Measurements from ENCODE around the gene SLC16A6. TPM values are rescaled to one million over a fixed set of nuclear protein-coding genes. Genes with fewer than 3 reads are reported as not detected.

Gene SLC16A6
- total and polyA plus RNA-seq, 2 experiments from 2014 or later: 0.15 TPM; not detected in 1

DNA sequence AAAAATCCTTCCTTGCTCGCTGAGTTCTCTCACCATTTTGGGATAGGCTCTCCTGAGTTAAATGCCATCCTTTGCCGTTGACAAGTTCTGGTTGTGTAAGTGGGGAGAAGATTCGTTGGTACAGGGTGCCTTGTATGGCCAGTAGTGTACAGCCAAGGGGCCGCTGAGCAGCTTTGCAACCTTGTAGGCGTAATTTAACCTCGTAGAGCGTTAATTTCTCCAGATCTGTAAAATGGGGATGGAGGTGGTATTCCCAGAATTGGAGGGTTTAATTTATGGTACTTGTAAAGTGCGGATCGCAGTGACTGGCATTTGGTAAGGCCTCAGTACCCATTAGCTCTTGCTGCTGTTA is 1.7 kb upstream of the SLC16A6 start:
- Histone ChIP-seq H3K4me1 (ENCODE audit: low read depth) (no peaks in the 10 kb centered on the region), H3K27ac (no peak overlapping the region), H3K27me3 (peaks cover 61% of the 10 kb centered on the region), H3K4me3 (peak overlapping the region; percentile 83), H3K9me3 (ENCODE audit: low read depth) (no peaks in the 10 kb centered on the region), H3K36me3 (no peaks in the 10 kb centered on the region)
- no peak for DNase-seq (ENCODE audit: low read depth in 1 of 2, low spot score in 1 of 2)
- TF ChIP-seq, protein P1, sequence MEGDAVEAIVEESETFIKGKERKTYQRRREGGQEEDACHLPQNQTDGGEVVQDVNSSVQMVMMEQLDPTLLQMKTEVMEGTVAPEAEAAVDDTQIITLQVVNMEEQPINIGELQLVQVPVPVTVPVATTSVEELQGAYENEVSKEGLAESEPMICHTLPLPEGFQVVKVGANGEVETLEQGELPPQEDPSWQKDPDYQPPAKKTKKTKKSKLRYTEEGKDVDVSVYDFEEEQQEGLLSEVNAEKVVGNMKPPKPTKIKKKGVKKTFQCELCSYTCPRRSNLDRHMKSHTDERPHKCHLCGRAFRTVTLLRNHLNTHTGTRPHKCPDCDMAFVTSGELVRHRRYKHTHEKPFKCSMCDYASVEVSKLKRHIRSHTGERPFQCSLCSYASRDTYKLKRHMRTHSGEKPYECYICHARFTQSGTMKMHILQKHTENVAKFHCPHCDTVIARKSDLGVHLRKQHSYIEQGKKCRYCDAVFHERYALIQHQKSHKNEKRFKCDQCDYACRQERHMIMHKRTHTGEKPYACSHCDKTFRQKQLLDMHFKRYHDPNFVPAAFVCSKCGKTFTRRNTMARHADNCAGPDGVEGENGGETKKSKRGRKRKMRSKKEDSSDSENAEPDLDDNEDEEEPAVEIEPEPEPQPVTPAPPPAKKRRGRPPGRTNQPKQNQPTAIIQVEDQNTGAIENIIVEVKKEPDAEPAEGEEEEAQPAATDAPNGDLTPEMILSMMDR (IDR thresholded peaks at IDR 0.05; ENCODE audit: low read depth, low read length): no peak

DNA sequence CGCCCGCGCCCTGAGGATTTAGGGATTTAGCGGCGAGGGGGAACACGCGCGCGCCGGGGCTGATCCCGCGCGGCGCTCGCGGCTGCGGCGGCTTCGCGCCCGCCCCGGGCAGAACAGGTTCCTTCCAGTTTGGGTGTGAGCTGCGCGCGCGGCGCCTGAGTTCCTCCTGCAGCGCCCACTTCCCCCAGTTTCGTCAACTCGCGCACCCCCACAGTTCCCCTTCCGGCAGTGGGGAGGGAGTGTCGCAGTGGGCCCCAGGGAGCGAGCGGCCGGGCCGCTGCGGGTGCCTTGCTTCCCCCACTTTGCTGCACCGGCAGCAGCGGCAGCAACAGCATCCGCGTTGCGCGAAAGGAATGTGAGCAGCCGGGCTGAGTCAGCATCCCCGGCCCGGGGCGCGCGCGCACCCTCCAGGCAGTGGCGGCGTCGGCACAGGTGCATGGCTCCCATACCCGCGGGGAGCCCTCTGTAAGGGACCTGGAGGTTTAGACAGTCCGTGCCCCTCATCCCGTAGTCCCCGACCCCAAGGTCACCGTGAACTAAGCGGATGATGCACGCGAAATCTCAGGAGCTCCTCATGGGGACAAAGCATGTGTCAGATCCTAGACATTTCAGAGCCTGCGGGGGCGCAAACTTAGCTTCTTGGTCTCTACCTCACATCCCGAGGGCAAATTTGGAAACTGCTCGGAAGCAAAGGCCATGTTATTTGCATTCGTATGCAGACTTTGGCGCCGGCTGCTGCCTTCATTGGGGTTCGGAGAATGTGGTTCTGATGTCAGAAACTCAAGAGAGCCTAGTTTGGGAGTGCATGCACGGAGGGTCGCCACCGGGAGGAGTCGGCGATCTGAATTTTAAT is 1.1 kb upstream of the SLC16A6 start:
- Histone ChIP-seq H3K36me3 (no peaks in the 10 kb centered on the region), H3K9me3 (ENCODE audit: low read depth) (no peaks in the 10 kb centered on the region), H3K27me3 (peaks cover 61% of the 10 kb centered on the region), H3K27ac (no peak overlapping the region), H3K4me1 (ENCODE audit: low read depth) (no peaks in the 10 kb centered on the region), H3K4me3 (peak overlapping the region; percentile 83)
- TF ChIP-seq, protein P1 (IDR thresholded peaks at IDR 0.05; ENCODE audit: low read depth, low read length): no peak
- peak; percentile 69 to 76 for DNase-seq (ENCODE audit: low read depth in 1 of 2, low spot score in 1 of 2)

DNA sequence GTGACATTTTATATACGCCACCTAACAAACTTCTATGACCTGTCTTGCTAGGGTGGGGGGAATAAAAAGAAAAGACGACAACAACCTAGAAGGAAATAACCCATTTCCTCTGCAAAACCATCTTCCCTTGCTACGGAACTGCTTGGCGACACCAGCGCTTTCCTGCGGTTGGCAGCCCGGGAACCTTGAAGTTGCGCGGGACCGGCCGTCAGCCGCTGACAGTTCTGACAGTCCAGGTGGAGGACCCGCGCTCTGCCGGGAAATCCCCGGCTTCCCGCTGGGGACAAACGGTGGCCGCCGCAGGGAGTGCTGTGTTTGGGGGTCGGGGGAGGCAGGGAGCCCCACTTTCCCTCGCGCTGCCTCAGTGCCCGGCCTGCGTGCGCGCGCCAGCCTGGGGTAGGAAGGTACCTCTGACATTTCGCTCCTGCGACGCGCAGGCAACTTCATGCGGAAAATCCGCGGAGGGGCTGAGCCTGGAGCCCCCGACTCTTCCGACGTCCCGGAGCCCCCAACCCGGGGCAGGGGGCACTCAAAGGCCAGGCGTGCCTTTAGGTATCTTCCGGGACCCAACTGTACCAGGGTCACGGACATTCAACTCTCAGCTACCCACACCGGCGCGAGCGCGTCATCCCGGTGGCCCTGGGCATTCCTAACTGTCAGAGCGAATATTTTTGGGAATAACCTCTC is 516 bp downstream of the SLC16A6 start:
- Histone ChIP-seq H3K27me3 (peaks cover 61% of the 10 kb centered on the region), H3K4me3 (peak overlapping the region; percentile 83), H3K4me1 (ENCODE audit: low read depth) (no peaks in the 10 kb centered on the region), H3K9me3 (ENCODE audit: low read depth) (no peaks in the 10 kb centered on the region), H3K36me3 (no peaks in the 10 kb centered on the region), H3K27ac (no peak overlapping the region)
- TF ChIP-seq, protein P1 (IDR thresholded peaks at IDR 0.05; ENCODE audit: low read depth, low read length): no peak
- DNase-seq (ENCODE audit: low read depth in 1 of 2, low spot score in 1 of 2): peak in 1 of 2 donors; percentile 38

DNA sequence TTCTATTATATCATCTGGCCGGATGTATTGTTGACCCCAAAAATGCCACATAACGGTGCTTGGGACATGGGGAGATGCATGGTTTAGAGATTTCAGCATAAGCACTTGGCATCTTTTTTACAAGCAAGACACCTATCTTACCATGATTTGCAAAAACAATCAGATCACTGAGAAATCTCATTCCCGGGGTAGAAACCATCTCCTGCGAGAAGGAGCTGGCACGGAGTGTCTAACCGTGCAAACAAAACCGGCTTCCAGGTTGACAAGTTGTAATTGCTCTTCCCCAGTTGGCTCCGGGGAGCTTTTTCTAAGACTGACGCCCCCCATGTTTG is 1.0 kb downstream of the SLC16A6 start:
- Histone ChIP-seq H3K36me3 (no peaks in the 10 kb centered on the region), H3K27me3 (peaks cover 58% of the 10 kb centered on the region), H3K27ac (no peak overlapping the region), H3K4me1 (ENCODE audit: low read depth) (no peaks in the 10 kb centered on the region), H3K9me3 (ENCODE audit: low read depth) (no peaks in the 10 kb centered on the region), H3K4me3 (peak overlapping the region; percentile 83)
- TF ChIP-seq, protein P1 (IDR thresholded peaks at IDR 0.05; ENCODE audit: low read depth, low read length): no peak
- DNase-seq (ENCODE audit: low read depth in 1 of 2, low spot score in 1 of 2): no peak

DNA sequence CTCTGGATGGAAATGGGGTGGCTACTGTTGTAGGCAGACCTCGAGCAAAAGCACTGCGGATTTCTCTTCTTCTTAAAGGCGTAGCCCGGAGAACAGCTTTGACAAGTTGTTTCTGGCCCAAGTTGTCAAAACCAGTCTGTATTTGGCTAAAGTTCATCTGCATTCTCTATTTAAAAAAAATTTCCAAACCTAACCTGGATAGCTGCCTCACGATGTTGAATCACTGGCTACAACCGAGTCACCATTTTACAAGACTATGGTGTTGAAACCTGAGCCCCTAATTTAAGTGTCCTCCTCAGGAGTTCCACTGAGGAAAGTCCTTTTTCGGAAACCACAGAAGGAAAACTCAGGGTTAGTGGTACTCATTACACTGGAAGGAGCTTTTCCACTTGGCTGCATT is 1.5 kb downstream of the SLC16A6 start:
- Histone ChIP-seq H3K4me3 (no peak overlapping the region), H3K4me1 (ENCODE audit: low read depth) (no peaks in the 10 kb centered on the region), H3K27me3 (peaks cover 53% of the 10 kb centered on the region), H3K9me3 (ENCODE audit: low read depth) (no peaks in the 10 kb centered on the region), H3K36me3 (no peaks in the 10 kb centered on the region), H3K27ac (no peak overlapping the region)
- DNase-seq (ENCODE audit: low read depth in 1 of 2, low spot score in 1 of 2): no peak
- TF ChIP-seq, protein P1 (IDR thresholded peaks at IDR 0.05; ENCODE audit: low read depth, low read length): no peak

Data from cardiac muscle cell (in vitro differentiated cells and primary cell).